ENCODE results near the gene PRRC2C.

Gene PRRC2C

GRCh38 chr1:171590022-171590421 lies 104.7 kb downstream of the PRRC2C start:
- Histone ChIP-seq H3K4me3 (ENCODE audit: low read length) (no peak overlapping the region), H3K4me1 (ENCODE audit: low read length) (no peaks in the 10 kb centered on the region), H3K36me3 (replicated peaks; ENCODE audit: insufficient read depth, low read length) (peaks cover 41% of the 10 kb centered on the region; the same call in 1 of the 2 replicates), H3K9ac (ENCODE audit: low read length) (no peak overlapping the region), H3K4me2 (ENCODE audit: low read depth, low read length) (no peak overlapping the region), H2AFZ (ENCODE audit: low read length) (no peak overlapping the region), H3K27ac (ENCODE audit: low read length) (no peak overlapping the region), H3K9me3 (replicated peaks; ENCODE audit: insufficient read depth, low read length) (no peaks in the 10 kb centered on the region), H3K79me2 (ENCODE audit: low read length) (no peaks in the 10 kb centered on the region), H3F3A (ENCODE audit: insufficient read depth, low read length) (no peaks in the 10 kb centered on the region), H3K9me2 (replicated peaks; ENCODE audit: insufficient read depth, low read length) (no peaks in the 10 kb centered on the region), H3K27me3 (replicated peaks; ENCODE audit: insufficient read depth, low read length) (no peaks in the 10 kb centered on the region), H4K20me1 (ENCODE audit: insufficient read depth, low read length) (no peaks in the 10 kb centered on the region)
- no peak for DNase-seq
- TF ChIP-seq EZH2 (optimal IDR thresholded peaks at IDR 0.05; ENCODE audit: low read depth, low read length) (no peak), EZH2phosphoT487 (IDR thresholded peaks at IDR 0.05; ENCODE audit: low read length) (no peak)
- TF ChIP-seq, protein P1, sequence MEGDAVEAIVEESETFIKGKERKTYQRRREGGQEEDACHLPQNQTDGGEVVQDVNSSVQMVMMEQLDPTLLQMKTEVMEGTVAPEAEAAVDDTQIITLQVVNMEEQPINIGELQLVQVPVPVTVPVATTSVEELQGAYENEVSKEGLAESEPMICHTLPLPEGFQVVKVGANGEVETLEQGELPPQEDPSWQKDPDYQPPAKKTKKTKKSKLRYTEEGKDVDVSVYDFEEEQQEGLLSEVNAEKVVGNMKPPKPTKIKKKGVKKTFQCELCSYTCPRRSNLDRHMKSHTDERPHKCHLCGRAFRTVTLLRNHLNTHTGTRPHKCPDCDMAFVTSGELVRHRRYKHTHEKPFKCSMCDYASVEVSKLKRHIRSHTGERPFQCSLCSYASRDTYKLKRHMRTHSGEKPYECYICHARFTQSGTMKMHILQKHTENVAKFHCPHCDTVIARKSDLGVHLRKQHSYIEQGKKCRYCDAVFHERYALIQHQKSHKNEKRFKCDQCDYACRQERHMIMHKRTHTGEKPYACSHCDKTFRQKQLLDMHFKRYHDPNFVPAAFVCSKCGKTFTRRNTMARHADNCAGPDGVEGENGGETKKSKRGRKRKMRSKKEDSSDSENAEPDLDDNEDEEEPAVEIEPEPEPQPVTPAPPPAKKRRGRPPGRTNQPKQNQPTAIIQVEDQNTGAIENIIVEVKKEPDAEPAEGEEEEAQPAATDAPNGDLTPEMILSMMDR (IDR thresholded peaks at IDR 0.05; ENCODE audit: low read length): no peak

GRCh38 chr1:171595324-171595723 lies 110.0 kb downstream of the PRRC2C start:
- Histone ChIP-seq H3K79me2 (ENCODE audit: low read length) (no peaks in the 10 kb centered on the region), H3F3A (ENCODE audit: insufficient read depth, low read length) (no peaks in the 10 kb centered on the region), H3K36me3 (replicated peaks; ENCODE audit: insufficient read depth, low read length) (peaks cover 12% of the 10 kb centered on the region; the same call in 1 of the 2 replicates), H3K9me3 (replicated peaks; ENCODE audit: insufficient read depth, low read length) (no peaks in the 10 kb centered on the region), H2AFZ (ENCODE audit: low read length) (no peak overlapping the region), H3K9me2 (replicated peaks; ENCODE audit: insufficient read depth, low read length) (no peaks in the 10 kb centered on the region), H3K9ac (ENCODE audit: low read length) (no peak overlapping the region), H3K4me1 (ENCODE audit: low read length) (no peaks in the 10 kb centered on the region), H4K20me1 (ENCODE audit: insufficient read depth, low read length) (no peaks in the 10 kb centered on the region), H3K27ac (ENCODE audit: low read length) (no peak overlapping the region), H3K27me3 (replicated peaks; ENCODE audit: insufficient read depth, low read length) (no peaks in the 10 kb centered on the region), H3K4me2 (ENCODE audit: low read depth, low read length) (no peak overlapping the region), H3K4me3 (ENCODE audit: low read length) (no peak overlapping the region)
- DNase-seq: no peak
- TF ChIP-seq EZH2phosphoT487 (IDR thresholded peaks at IDR 0.05; ENCODE audit: low read length) (no peak), EZH2 (optimal IDR thresholded peaks at IDR 0.05; ENCODE audit: low read depth, low read length) (no peak)
- TF ChIP-seq, protein P1 (IDR thresholded peaks at IDR 0.05; ENCODE audit: low read length): no peak

GRCh38 chr1:171596119-171596518 lies 110.8 kb downstream of the PRRC2C start:
- Histone ChIP-seq H3K27me3 (replicated peaks; ENCODE audit: insufficient read depth, low read length) (no peaks in the 10 kb centered on the region), H4K20me1 (ENCODE audit: insufficient read depth, low read length) (no peaks in the 10 kb centered on the region), H3K9me2 (replicated peaks; ENCODE audit: insufficient read depth, low read length) (no peaks in the 10 kb centered on the region), H3K36me3 (replicated peaks; ENCODE audit: insufficient read depth, low read length) (peaks cover 6% of the 10 kb centered on the region; the same call in 1 of the 2 replicates), H3K4me2 (ENCODE audit: low read depth, low read length) (no peak overlapping the region), H3K79me2 (ENCODE audit: low read length) (no peaks in the 10 kb centered on the region), H3F3A (ENCODE audit: insufficient read depth, low read length) (no peaks in the 10 kb centered on the region), H2AFZ (ENCODE audit: low read length) (no peak overlapping the region), H3K27ac (ENCODE audit: low read length) (no peak overlapping the region), H3K4me3 (ENCODE audit: low read length) (no peak overlapping the region), H3K9me3 (replicated peaks; ENCODE audit: insufficient read depth, low read length) (no peaks in the 10 kb centered on the region), H3K9ac (ENCODE audit: low read length) (no peak overlapping the region), H3K4me1 (ENCODE audit: low read length) (no peaks in the 10 kb centered on the region)
- no peak for DNase-seq
- no peak for TF ChIP-seq EZH2phosphoT487 (IDR thresholded peaks at IDR 0.05; ENCODE audit: low read length)
- no peak for TF ChIP-seq EZH2 (optimal IDR thresholded peaks at IDR 0.05; ENCODE audit: low read depth, low read length)
- TF ChIP-seq, protein P1 (IDR thresholded peaks at IDR 0.05; ENCODE audit: low read length): no peak

Measured in MM.1S (cell line).